ENCODE measurements around the gene RAB11FIP3. TPM values are rescaled to one million over a fixed set of nuclear protein-coding genes. Genes with fewer than 3 reads are reported as not detected.
A peak's percentile ranks its signal among the peaks of the same experiment; 100 is the strongest.
"Not testable (repeated sequence)": the region's sequence is repeated elsewhere in the genome, so short reads cannot be mapped to it uniquely, and the experiment has no call there.

RAB11FIP3 gene
- total RNA-seq, 1 experiment from 2014 or later, result 37.5 TPM

GRCh38 chr16:468068-468821 is 42.8 kb downstream of the RAB11FIP3 start:
- Mint-ChIP-seq H3K27ac (ENCODE audit: low read depth, unreplicated experiment) (no peak overlapping the region), H3K27me3 (ENCODE audit: insufficient read depth, unreplicated experiment) (no peaks in the 10 kb centered on the region), H3K4me1 (ENCODE audit: insufficient read depth, unreplicated experiment) (no peaks in the 10 kb centered on the region), H3K9me3 (ENCODE audit: unreplicated experiment) (no peaks in the 10 kb centered on the region), H3K36me3 (ENCODE audit: insufficient read depth, unreplicated experiment) (peaks cover 24% of the 10 kb centered on the region), H3K4me3 (ENCODE audit: unreplicated experiment) (no peak overlapping the region)
- ChIA-PET POLR2A (no interaction called here), CTCF (no interaction called here)
- no TSS peak for BruUV-seq (replicated peaks)
- DNase-seq (ENCODE audit: unreplicated experiment), result no peak
- intact Hi-C loops (cut with micrococcal nuclease), result no loop called here
- TF ChIP-seq, protein P1, sequence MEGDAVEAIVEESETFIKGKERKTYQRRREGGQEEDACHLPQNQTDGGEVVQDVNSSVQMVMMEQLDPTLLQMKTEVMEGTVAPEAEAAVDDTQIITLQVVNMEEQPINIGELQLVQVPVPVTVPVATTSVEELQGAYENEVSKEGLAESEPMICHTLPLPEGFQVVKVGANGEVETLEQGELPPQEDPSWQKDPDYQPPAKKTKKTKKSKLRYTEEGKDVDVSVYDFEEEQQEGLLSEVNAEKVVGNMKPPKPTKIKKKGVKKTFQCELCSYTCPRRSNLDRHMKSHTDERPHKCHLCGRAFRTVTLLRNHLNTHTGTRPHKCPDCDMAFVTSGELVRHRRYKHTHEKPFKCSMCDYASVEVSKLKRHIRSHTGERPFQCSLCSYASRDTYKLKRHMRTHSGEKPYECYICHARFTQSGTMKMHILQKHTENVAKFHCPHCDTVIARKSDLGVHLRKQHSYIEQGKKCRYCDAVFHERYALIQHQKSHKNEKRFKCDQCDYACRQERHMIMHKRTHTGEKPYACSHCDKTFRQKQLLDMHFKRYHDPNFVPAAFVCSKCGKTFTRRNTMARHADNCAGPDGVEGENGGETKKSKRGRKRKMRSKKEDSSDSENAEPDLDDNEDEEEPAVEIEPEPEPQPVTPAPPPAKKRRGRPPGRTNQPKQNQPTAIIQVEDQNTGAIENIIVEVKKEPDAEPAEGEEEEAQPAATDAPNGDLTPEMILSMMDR (IDR thresholded peaks at IDR 0.05; ENCODE audit: unreplicated experiment), result no peak

- BruUV-seq (replicated peaks); intact Hi-C loops (cut with micrococcal nuclease); DNase-seq (ENCODE audit: unreplicated experiment); H3K27ac Mint-ChIP-seq (ENCODE audit: low read depth, unreplicated experiment); H3K9me3 Mint-ChIP-seq (ENCODE audit: unreplicated experiment); POLR2A ChIA-PET; H3K4me3 Mint-ChIP-seq (ENCODE audit: unreplicated experiment); H3K4me1 Mint-ChIP-seq (ENCODE audit: insufficient read depth, unreplicated experiment); H3K27me3 Mint-ChIP-seq (ENCODE audit: insufficient read depth, unreplicated experiment): not testable (repeated sequence)
- CTCF ChIA-PET, result interaction anchor here (0.6 kb wide), 1 partner anchor 26 kb away, joined by 3 read pairs; no protein-coding TSS in a partner anchor
- peaks cover 25% of the 10 kb centered on the region for H3K36me3 Mint-ChIP-seq (ENCODE audit: insufficient read depth, unreplicated experiment)
Observed at GRCh38 chr16:469459-469858, 44.0 kb downstream of the RAB11FIP3 start.

DNA sequence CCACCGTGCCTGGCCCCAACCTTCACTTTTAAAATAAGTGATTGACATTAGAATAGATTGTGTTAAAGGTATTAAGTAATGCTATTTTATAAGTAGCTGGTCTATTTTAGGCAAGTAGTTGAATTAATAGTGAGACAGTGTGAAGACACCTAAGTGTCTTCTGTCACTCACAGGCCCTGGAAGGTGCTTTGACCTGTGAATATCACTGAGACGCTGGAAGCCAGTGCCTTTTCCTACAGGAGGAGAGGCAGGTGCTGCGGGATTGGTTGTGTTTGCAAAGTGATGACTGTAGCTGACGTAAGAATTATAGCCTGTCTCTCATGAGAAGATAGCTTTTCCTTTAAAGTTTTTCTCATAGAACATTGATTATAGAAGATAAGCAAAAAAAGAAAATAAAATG is 45.0 kb downstream of the RAB11FIP3 start:
- no TSS peak for BruUV-seq (replicated peaks)
- ChIA-PET POLR2A (no interaction called here), CTCF (interaction anchor here (0.8 kb wide), 1 partner anchor 19 kb away, joined by 4 read pairs; no protein-coding TSS in a partner anchor)
- Mint-ChIP-seq H3K4me3 (ENCODE audit: unreplicated experiment) (no peak overlapping the region), H3K36me3 (ENCODE audit: insufficient read depth, unreplicated experiment) (peaks cover 30% of the 10 kb centered on the region), H3K27ac (ENCODE audit: low read depth, unreplicated experiment) (peak overlapping the region; percentile 71), H3K4me1 (ENCODE audit: insufficient read depth, unreplicated experiment) (no peaks in the 10 kb centered on the region), H3K9me3 (ENCODE audit: unreplicated experiment) (no peaks in the 10 kb centered on the region), H3K27me3 (ENCODE audit: insufficient read depth, unreplicated experiment) (no peaks in the 10 kb centered on the region)
- TF ChIP-seq, protein P1 (IDR thresholded peaks at IDR 0.05; ENCODE audit: unreplicated experiment), result no peak
- intact Hi-C loops (cut with micrococcal nuclease), result no loop called here
- DNase-seq (ENCODE audit: unreplicated experiment), result no peak

- H3K4me3 Mint-ChIP-seq (ENCODE audit: unreplicated experiment), result no peak overlapping the region
- peaks cover 29% of the 10 kb centered on the region for H3K36me3 Mint-ChIP-seq (ENCODE audit: insufficient read depth, unreplicated experiment)
- ChIA-PET CTCF (interaction anchor here (0.5 to 0.8 kb wide), 3 partner anchors 16 to 20 kb away, joined by 3 to 4 read pairs (median 3); no protein-coding TSS in a partner anchor), POLR2A (no interaction called here)
- intact Hi-C loops (cut with micrococcal nuclease), result no loop called here
- DNase-seq (ENCODE audit: unreplicated experiment), result peak; percentile 30
- no peaks in the 10 kb centered on the region for H3K4me1 Mint-ChIP-seq (ENCODE audit: insufficient read depth, unreplicated experiment)
- H3K27me3 Mint-ChIP-seq (ENCODE audit: insufficient read depth, unreplicated experiment), result no peaks in the 10 kb centered on the region
- H3K27ac Mint-ChIP-seq (ENCODE audit: low read depth, unreplicated experiment), result peak overlapping the region; percentile 71
- H3K9me3 Mint-ChIP-seq (ENCODE audit: unreplicated experiment), result no peaks in the 10 kb centered on the region
- no TSS peak for BruUV-seq (replicated peaks)
- TF ChIP-seq, protein P1 (IDR thresholded peaks at IDR 0.05; ENCODE audit: unreplicated experiment), result no peak
Observed at GRCh38 chr16:471353-472198, 46.1 kb downstream of the RAB11FIP3 start.

Measured in MCF 10A (cell line).